ENCODE data around the gene MTCH1. TPM values are rescaled to one million over a fixed set of nuclear protein-coding genes. Genes with fewer than 3 reads are reported as not detected.

The MTCH1 gene
- polyA plus RNA-seq, 2 of the 4 experiments (the other 2 are of a cell fraction), result 65.4 to 112 TPM

DNA sequence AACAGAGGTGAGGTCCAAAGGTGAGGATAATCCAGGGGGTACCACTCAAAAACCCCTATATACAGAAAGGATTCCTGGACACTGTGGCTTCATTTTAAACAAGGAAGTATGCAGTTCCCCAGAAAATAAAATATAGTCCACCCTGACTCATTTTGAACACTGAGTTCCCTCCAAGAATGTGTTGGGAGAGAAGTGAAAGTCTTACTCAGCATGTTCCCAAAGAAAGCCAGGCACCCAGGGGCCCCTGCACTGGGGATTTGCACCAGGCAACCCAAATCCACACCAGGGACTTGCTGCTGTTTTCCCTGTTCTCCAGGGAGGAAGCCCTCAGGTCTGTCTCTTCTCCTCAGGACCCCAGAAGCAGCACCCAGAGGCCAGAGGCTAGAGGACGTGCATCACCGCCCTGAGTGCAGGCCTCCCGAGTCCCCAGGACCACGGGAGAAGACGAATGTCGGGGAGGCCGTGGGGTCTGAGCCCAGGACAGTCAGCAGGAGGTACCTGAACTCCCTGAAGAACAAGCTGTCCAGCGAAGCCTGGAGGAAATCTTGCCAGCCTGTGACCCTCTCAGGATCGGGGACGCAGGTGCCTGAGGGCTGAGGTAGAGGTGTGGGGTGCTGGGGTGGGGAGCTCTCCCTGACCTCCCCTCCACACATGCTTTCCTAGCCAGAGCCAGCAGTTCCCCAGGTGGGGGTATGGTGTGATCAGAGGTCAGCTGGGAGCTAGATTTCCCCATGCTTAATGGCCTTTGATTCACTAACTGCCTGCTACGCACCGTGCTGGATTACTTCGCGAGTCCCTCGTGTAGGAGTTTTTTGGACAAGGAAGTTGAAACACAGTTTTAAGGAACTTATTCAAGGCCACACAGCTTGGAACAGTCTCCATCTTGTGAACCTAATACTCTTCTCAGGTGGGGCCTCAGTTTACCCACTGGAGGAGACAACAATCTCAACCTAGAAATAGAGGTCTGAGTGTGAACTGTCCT, 22.8 kb upstream of the MTCH1 start:
- DNase-seq (ENCODE audit: low read depth in 1 of 2, low spot score in 1 of 2) (no peak), FAIRE-seq (no peak), ATAC-seq (no peak)
- 86% methylated on average over 8 of the region's 15 CpGs for WGBS (ENCODE audit: missing lambda C conversion rate)
- Histone ChIP-seq H3K4me3 (no peak overlapping the region), H3K27ac (no peak overlapping the region), H3K9me3 (no peaks in the 10 kb centered on the region), H3K4me2 (no peak overlapping the region), H3K4me1 (no peaks in the 10 kb centered on the region)
- ChIA-PET CTCF (interaction anchor here (1.0 to 2.8 kb wide), 3 partner anchors 10 to 167 kb away, joined by 3 to 20 read pairs (median 5); partner anchors contain the start of gene C6orf89), POLR2A (no interaction called here)
- TF ChIP-seq POLR2A (IDR thresholded peaks at IDR 0.05; ENCODE audit: low read length) (no peak), RFX5 (IDR thresholded peaks at IDR 0.05) (no peak), PHF8 (IDR thresholded peaks at IDR 0.05; ENCODE audit: borderline replicate concordance, low read depth) (no peak), RAD21 (conservative IDR thresholded peaks at IDR 0.05 in 1 of 2, IDR thresholded peaks at IDR 0.05 in 1 of 2) (no peak), HEYL (CRISPR knock-in tag; IDR thresholded peaks at IDR 0.05) (no peak)
- TF ChIP-seq, protein P1, sequence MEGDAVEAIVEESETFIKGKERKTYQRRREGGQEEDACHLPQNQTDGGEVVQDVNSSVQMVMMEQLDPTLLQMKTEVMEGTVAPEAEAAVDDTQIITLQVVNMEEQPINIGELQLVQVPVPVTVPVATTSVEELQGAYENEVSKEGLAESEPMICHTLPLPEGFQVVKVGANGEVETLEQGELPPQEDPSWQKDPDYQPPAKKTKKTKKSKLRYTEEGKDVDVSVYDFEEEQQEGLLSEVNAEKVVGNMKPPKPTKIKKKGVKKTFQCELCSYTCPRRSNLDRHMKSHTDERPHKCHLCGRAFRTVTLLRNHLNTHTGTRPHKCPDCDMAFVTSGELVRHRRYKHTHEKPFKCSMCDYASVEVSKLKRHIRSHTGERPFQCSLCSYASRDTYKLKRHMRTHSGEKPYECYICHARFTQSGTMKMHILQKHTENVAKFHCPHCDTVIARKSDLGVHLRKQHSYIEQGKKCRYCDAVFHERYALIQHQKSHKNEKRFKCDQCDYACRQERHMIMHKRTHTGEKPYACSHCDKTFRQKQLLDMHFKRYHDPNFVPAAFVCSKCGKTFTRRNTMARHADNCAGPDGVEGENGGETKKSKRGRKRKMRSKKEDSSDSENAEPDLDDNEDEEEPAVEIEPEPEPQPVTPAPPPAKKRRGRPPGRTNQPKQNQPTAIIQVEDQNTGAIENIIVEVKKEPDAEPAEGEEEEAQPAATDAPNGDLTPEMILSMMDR (IDR thresholded peaks at IDR 0.05), result no peak

DNA sequence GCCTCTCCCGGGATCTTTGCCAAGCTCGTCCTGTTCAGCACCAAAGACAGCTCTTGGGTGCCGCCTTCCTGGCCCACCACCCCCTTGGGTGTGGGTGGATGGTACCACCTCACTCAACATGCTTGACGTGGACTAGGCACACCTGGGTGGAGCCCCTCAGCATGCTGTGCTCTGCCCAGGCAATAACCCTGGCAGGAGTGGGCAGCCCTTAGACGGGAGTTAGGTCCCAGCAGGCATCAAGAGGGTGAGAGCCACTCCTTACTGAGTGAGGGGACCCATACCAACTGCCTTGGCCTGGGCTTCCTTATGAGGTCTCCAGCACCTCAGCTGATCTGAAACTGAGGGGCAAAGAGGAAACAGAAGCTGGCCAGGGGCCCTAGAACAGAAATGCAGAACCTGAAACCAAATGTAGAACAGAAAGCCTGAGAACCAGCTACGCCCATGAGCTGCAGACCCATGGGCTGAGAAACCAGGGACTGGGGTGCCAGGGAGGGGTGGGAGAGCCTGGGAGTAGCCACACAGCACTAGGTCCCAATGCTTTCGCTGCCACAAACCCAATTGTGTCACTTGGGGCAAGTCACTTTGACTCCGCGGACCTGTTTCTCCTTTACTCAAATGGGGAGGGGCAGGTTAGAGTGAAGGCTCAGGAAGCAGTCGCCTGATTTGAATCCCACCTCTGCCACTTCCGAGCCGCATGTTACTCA, 21.5 kb upstream of the MTCH1 start:
- TF ChIP-seq, protein P2, sequence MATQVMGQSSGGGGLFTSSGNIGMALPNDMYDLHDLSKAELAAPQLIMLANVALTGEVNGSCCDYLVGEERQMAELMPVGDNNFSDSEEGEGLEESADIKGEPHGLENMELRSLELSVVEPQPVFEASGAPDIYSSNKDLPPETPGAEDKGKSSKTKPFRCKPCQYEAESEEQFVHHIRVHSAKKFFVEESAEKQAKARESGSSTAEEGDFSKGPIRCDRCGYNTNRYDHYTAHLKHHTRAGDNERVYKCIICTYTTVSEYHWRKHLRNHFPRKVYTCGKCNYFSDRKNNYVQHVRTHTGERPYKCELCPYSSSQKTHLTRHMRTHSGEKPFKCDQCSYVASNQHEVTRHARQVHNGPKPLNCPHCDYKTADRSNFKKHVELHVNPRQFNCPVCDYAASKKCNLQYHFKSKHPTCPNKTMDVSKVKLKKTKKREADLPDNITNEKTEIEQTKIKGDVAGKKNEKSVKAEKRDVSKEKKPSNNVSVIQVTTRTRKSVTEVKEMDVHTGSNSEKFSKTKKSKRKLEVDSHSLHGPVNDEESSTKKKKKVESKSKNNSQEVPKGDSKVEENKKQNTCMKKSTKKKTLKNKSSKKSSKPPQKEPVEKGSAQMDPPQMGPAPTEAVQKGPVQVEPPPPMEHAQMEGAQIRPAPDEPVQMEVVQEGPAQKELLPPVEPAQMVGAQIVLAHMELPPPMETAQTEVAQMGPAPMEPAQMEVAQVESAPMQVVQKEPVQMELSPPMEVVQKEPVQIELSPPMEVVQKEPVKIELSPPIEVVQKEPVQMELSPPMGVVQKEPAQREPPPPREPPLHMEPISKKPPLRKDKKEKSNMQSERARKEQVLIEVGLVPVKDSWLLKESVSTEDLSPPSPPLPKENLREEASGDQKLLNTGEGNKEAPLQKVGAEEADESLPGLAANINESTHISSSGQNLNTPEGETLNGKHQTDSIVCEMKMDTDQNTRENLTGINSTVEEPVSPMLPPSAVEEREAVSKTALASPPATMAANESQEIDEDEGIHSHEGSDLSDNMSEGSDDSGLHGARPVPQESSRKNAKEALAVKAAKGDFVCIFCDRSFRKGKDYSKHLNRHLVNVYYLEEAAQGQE (IDR thresholded peaks at IDR 0.05), result peak; percentile 54; the same call in 1 of the 2 replicates
- no peak for TF ChIP-seq CBX8 (IDR thresholded peaks at IDR 0.05)
- no peak for TF ChIP-seq HDAC2 (IDR thresholded peaks at IDR 0.05)
- TF ChIP-seq, protein P3, sequence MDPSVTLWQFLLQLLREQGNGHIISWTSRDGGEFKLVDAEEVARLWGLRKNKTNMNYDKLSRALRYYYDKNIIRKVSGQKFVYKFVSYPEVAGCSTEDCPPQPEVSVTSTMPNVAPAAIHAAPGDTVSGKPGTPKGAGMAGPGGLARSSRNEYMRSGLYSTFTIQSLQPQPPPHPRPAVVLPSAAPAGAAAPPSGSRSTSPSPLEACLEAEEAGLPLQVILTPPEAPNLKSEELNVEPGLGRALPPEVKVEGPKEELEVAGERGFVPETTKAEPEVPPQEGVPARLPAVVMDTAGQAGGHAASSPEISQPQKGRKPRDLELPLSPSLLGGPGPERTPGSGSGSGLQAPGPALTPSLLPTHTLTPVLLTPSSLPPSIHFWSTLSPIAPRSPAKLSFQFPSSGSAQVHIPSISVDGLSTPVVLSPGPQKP (IDR thresholded peaks at IDR 0.05; ENCODE audit: low read depth, low read length), result no peak
- TF ChIP-seq, protein P4, sequence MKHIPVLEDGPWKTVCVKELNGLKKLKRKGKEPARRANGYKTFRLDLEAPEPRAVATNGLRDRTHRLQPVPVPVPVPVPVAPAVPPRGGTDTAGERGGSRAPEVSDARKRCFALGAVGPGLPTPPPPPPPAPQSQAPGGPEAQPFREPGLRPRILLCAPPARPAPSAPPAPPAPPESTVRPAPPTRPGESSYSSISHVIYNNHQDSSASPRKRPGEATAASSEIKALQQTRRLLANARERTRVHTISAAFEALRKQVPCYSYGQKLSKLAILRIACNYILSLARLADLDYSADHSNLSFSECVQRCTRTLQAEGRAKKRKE (CRISPR knock-in tag; IDR thresholded peaks at IDR 0.05; ENCODE audit: low read depth), result no peak
- POLR2A ChIA-PET, result interaction anchor here (1.2 kb wide), 1 partner anchor 22 kb away, joined by 3 read pairs; the partner anchor contains the start of gene MTCH1
- no peak overlapping the region for H3K4me2 ChIP-seq
- no peak for ATAC-seq
- FAIRE-seq, result no peak
- H3K27ac ChIP-seq, result no peak overlapping the region
- DNase-seq (ENCODE audit: low read depth in 1 of 2, low spot score in 1 of 2), result no peak
- H3K9me3 ChIP-seq, result no peaks in the 10 kb centered on the region
- WGBS (ENCODE audit: missing lambda C conversion rate), result 66% methylated on average over 12 of the region's 12 CpGs
- CTCF ChIA-PET, result interaction anchor here (0.9 to 3.6 kb wide), 5 partner anchors 11 to 248 kb away, joined by 3 to 26 read pairs (median 5); no protein-coding TSS in a partner anchor
- H3K4me1 ChIP-seq, result no peaks in the 10 kb centered on the region
- H3K4me3 ChIP-seq, result no peak overlapping the region

All from A549 (cell line).